DMS114 treated with DMSO at 0.1 percent for 48 hours (cell line): ENCODE results near the gene TASOR.

Experiments used
- DNase-seq: peaks from one replicate; lab custom pipeline; 2025; ENCODE audit not compliant: unreplicated experiment; lab: John Stamatoyannopoulos, UW

The TASOR gene

GRCh38 chr3:56689303-56689702 lies 6.2 kb upstream of the TASOR start:
- DNase-seq = no peak

GRCh38 chr3:56688191-56688590 lies 5.1 kb upstream of the TASOR start:
- DNase-seq = no peak

- DNase-seq = no peak
Observed at GRCh38 chr3:56684029-56684428, 964 bp upstream of the TASOR start.

- peak; percentile 55 for DNase-seq
Observed at GRCh38 chr3:56682462-56683121, 473 bp downstream of the TASOR start.

GRCh38 chr3:56681984-56682461 lies 1.0 kb downstream of the TASOR start:
- no peak for DNase-seq

GRCh38 chr3:56680054-56680580 lies 2.9 kb downstream of the TASOR start:
- DNase-seq = no peak

- no peak for DNase-seq
Observed at GRCh38 chr3:56677286-56677685, 5.8 kb downstream of the TASOR start.

- no peak for DNase-seq
Observed at GRCh38 chr3:56673781-56674457, 9.1 kb downstream of the TASOR start.

GRCh38 chr3:56667973-56668579 lies 15.0 kb downstream of the TASOR start:
- DNase-seq = no peak

GRCh38 chr3:56664823-56665222 lies 18.2 kb downstream of the TASOR start:
- DNase-seq = no peak

- no peak for DNase-seq
Observed at GRCh38 chr3:56655709-56656108, 27.4 kb downstream of the TASOR start.

- DNase-seq = no peak
Observed at GRCh38 chr3:56654460-56654859, 28.6 kb downstream of the TASOR start.

- DNase-seq = no peak
Observed at GRCh38 chr3:56645407-56645806, 37.7 kb downstream of the TASOR start.

GRCh38 chr3:56633602-56634535 lies 49.2 kb downstream of the TASOR start:
- DNase-seq = no peak
